RWPE2 (cell line): ENCODE measurements around the gene LIX1L.

Experiments
- ATAC-seq: fragments of 200-7000 bp; cut with Tn5 transposase; 3 replicates; pipeline ENCODE4 v1.9.1; 2021; ENCODE audit warnings: low read depth
- DNase-seq: peaks from one replicate; pipeline ENCODE4 v3.0.0-alpha.2; 2020; ENCODE audit warnings: low spot score
- H3K27ac ChIP-seq: fragments of 450-650 bp; 2 replicates; pipeline ENCODE4 v1.5.1; 2017; ENCODE audit warnings: mild to moderate bottlenecking; ENCODE audit not compliant: poor library complexity, severe bottlenecking
- H3K27me3 ChIP-seq: fragments of 250-450 bp; sonication (Bioruptor Pico); 2 replicates; pipeline ENCODE4 v1.5.1; 2021; ENCODE audit warnings: mild to moderate bottlenecking, moderate library complexity; ENCODE audit not compliant: insufficient read depth, poor library complexity, severe bottlenecking
- H3K36me3 ChIP-seq: fragments of 250-450 bp; sonication (Bioruptor Pico); 2 replicates; pipeline ENCODE4 v1.5.1; 2020; ENCODE audit warnings: low read depth, mild to moderate bottlenecking, moderate library complexity
- H3K4me1 ChIP-seq: fragments of 250-450 bp; sonication (Bioruptor Pico); 2 replicates; pipeline ENCODE4 v1.5.1; 2021; ENCODE audit warnings: mild to moderate bottlenecking, moderate library complexity; ENCODE audit not compliant: insufficient read depth, poor library complexity, severe bottlenecking
- H3K4me3 ChIP-seq: fragments of 250-450 bp; sonication (Bioruptor Pico); 2 replicates; pipeline ENCODE4 v1.5.1; 2021; ENCODE audit warnings: mild to moderate bottlenecking, moderate library complexity; ENCODE audit not compliant: severe bottlenecking
- H3K9me3 ChIP-seq: fragments of 250-450 bp; sonication (Bioruptor Pico); 2 replicates; pipeline ENCODE4 v1.5.1; 2021; ENCODE audit warnings: mild to moderate bottlenecking, moderate library complexity; ENCODE audit not compliant: severe bottlenecking
- TF ChIP-seq, protein P1 (sequence below): fragments of 450-650 bp; IDR thresholded peaks from one replicate; pipeline ENCODE4 v1.5.1; 2017; ENCODE audit warnings: mild to moderate bottlenecking, moderate library complexity; ENCODE audit not compliant: poor library complexity, severe bottlenecking

Gene LIX1L

DNA sequence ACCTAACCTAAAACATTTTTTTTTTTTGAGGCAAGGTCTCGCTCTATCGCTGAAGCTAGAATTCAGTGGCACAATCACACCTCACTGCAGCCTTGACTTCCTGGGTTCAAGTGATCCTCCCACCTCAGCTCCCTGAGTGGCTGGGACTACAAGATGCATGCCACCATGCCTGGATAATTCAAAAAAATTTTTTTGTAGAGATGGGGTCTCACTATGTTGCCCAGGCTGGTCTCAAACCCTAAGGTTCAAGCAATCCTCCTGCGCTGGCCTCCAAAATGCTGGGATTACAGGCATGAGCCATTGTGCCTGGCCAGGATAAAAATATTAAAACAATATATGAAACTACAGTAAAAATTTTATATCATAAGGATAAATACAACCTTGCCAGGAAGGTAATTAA lies 4.9 kb downstream of the LIX1L start:
- Histone ChIP-seq H3K4me3 (no peak overlapping the region), H3K4me1 (peaks cover 6% of the 10 kb centered on the region), H3K27me3 (no peaks in the 10 kb centered on the region), H3K9me3 (no peaks in the 10 kb centered on the region), H3K27ac (no peak overlapping the region), H3K36me3 (no peaks in the 10 kb centered on the region)
- ATAC-seq (no peak), DNase-seq (no peak)
- TF ChIP-seq, protein P1, sequence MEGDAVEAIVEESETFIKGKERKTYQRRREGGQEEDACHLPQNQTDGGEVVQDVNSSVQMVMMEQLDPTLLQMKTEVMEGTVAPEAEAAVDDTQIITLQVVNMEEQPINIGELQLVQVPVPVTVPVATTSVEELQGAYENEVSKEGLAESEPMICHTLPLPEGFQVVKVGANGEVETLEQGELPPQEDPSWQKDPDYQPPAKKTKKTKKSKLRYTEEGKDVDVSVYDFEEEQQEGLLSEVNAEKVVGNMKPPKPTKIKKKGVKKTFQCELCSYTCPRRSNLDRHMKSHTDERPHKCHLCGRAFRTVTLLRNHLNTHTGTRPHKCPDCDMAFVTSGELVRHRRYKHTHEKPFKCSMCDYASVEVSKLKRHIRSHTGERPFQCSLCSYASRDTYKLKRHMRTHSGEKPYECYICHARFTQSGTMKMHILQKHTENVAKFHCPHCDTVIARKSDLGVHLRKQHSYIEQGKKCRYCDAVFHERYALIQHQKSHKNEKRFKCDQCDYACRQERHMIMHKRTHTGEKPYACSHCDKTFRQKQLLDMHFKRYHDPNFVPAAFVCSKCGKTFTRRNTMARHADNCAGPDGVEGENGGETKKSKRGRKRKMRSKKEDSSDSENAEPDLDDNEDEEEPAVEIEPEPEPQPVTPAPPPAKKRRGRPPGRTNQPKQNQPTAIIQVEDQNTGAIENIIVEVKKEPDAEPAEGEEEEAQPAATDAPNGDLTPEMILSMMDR = no peak

DNA sequence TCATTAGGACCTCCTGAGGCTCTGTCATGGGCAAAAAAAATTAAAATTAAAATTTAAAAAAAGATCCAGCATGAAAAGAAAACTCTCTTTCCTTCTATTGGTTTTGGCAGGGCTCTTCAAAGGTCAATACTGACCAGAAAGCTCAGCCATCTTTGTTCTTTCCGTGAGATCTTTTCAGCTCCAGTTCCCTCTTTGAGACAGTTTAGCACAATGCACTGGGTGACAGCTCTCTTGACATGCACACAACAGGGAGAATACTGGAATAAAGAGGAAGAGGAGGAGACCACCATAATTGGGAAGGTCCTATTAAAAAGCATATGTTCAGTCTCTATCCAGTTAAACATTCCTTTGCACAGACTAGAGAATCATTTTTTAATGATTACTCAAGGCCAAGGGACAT lies 6.3 kb downstream of the LIX1L start:
- Histone ChIP-seq H3K36me3 (peaks cover 9% of the 10 kb centered on the region), H3K9me3 (no peaks in the 10 kb centered on the region), H3K4me3 (no peak overlapping the region), H3K27ac (no peak overlapping the region), H3K27me3 (no peaks in the 10 kb centered on the region), H3K4me1 (peaks cover 6% of the 10 kb centered on the region)
- TF ChIP-seq, protein P1 = no peak
- ATAC-seq = no peak
- no peak for DNase-seq

DNA sequence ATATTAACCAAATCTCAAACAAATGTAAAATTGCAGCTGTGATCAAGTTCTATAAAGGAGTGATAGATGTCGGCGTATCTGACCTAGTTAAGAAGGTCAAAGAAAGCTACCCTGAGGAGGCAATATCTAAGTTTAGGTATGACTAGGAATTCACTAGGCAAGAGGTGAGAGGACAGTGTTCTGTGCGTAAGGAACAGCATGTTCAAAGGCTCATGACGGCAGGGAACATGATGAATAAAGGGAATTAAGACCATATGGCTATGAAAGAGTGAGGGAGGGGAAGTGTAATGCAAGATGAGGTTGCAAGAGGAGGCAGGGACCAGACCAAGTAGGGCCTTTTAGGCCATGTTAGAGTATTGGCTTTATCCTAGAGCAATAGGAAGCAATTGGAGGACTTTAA lies 8.6 kb downstream of the LIX1L start:
- Histone ChIP-seq H3K4me1 (no peaks in the 10 kb centered on the region), H3K36me3 (peaks cover 12% of the 10 kb centered on the region), H3K27me3 (no peaks in the 10 kb centered on the region), H3K9me3 (no peaks in the 10 kb centered on the region), H3K4me3 (no peak overlapping the region), H3K27ac (no peak overlapping the region)
- TF ChIP-seq, protein P1 = no peak
- ATAC-seq (no peak), DNase-seq (no peak)

DNA sequence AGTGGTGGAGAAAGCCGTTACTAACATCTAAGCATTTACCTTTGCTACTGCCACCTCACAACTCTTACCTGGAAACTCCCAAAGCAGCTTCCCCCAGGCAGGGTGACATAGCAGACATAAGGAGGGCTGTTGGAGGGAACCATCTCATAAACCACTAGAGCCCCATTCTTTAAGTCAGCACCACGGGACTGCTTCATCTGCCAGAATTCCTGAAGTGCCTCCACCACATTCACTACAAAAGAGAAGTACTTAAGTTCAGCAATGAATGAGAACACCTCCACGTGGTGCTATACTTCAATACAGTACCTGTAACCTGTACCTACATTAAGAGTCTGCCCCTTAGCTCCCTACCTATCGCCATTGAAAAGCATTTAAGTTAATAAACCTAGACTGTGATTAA lies 10.3 kb downstream of the LIX1L start:
- peaks cover 17% of the 10 kb centered on the region for H3K36me3 ChIP-seq
- DNase-seq = no peak
- no peaks in the 10 kb centered on the region for H3K9me3 ChIP-seq
- no peaks in the 10 kb centered on the region for H3K27me3 ChIP-seq
- no peak for ATAC-seq
- no peak overlapping the region for H3K27ac ChIP-seq
- TF ChIP-seq, protein P1 = no peak
- no peaks in the 10 kb centered on the region for H3K4me1 ChIP-seq
- no peak overlapping the region for H3K4me3 ChIP-seq

DNA sequence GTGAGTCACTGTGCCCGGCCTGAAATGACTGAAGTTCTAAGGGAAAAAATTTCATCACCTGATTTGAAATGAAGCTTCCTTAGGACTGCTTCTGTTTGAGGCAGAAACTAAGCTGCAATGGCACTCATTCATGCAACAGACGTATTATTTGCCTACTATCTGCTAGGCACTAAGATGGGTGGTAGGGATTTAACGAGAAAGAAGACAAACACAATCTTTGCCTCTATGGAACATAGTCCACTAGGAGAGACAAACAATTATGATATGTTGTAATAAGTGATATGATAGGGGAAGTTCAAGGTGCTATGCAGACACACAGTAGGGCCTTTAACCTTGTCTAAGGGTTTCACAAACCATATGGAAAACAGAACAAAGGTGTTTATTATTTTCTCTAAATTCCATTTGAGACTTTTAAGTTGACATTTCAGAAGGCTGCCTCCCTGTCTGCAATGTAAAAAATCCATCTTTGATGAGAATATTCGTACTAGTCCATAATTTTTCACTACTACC lies 11.3 kb downstream of the LIX1L start:
- Histone ChIP-seq H3K9me3 (no peaks in the 10 kb centered on the region), H3K4me1 (no peaks in the 10 kb centered on the region), H3K36me3 (peaks cover 27% of the 10 kb centered on the region), H3K27ac (no peak overlapping the region), H3K27me3 (no peaks in the 10 kb centered on the region), H3K4me3 (no peak overlapping the region)
- TF ChIP-seq, protein P1 = no peak
- DNase-seq (no peak), ATAC-seq (no peak)
